GM19239 (cell line): Measurements from ENCODE around the gene TRMO.
A peak's percentile ranks its signal among the peaks of the same experiment; 100 is the strongest.
"Not testable (repeated sequence)": the region's sequence is repeated elsewhere in the genome, so short reads cannot be mapped to it uniquely, and the experiment has no call there.

Experiments
- DNase-seq: peaks from one replicate; pipeline ENCODE4 v3.0.0; 2011; ENCODE audit warnings: low spot score; ENCODE audit not compliant: insufficient read length
- FAIRE-seq: peaks from 2 replicates; lab custom pipeline; 2011; peaks lifted over from hg19 to GRCh38; lab: Jason Lieb, UNC

The TRMO gene

GRCh38 chr9:97921959-97922724 is at the start of gene TRMO:
TRMO (minus strand) TSS chr9:97922500; CDS start chr9:97922493, 7 bp downstream.
- peak; percentile 94 for FAIRE-seq
- DNase-seq = peak; percentile 72

DNA sequence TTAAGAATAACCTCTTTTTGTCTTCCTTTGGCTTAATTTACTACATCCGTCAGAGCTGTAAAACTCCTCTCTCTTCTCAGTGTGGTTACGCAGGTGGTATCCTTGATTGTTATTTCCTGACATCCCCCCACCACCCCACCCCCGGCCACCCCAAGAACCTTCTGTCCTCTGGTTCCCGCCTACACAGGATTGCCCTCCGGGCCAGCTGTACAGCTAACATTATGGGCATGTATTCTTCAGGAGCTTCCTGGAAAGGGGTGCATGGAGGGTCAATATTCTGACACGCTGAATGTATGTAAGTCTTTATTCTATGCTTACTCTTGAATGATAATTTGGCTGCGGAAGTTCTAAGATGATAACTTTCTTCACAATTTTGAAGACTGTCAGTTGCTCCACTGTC is 47.9 kb upstream of the TRMO start:
- FAIRE-seq (no peak), DNase-seq (no peak)

- FAIRE-seq = no peak
- DNase-seq = no peak
These were observed 46.7 kb upstream of the TRMO start for GRCh38 chr9:97969014-97969413.

DNA sequence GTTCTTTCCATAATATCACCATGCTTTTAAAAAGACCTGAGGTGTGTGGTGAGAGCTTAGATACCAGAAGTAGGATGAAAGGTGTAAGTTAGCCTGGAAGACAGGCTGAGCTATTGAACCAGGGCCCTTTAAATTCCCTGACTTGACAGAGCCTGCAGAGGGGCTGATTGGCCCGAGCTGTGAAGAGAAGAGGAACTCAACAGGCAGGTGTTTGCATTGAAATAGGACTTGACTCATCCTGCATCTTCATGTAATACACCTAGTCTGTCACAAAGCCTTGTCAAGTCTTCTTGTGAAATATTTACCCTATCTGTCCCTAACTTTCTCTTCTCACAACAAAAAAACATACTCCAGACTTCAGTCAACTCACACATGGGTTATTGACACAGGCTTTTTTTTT is 44.2 kb upstream of the TRMO start:
- FAIRE-seq (no peak), DNase-seq (no peak)

DNA sequence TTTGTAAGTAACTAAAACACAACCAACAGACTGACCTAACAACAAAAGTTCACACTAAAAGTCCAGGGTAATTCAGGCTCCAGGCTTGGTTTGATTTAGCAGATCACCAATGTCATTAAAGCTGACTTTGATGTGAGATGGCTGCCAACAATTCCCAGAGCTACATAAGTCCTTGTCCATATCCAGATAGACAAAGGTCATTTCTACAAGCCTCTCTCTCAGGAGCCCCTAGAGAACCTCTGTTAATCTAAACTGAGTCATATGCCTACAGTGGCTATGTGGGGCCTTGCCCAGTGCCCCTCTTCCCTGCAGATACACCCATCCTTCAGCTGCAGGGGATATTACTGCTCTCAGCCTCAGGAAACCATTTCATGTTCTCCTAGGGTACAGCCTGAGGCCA is 42.6 kb upstream of the TRMO start:
- FAIRE-seq (no peak), DNase-seq (no peak)

DNA sequence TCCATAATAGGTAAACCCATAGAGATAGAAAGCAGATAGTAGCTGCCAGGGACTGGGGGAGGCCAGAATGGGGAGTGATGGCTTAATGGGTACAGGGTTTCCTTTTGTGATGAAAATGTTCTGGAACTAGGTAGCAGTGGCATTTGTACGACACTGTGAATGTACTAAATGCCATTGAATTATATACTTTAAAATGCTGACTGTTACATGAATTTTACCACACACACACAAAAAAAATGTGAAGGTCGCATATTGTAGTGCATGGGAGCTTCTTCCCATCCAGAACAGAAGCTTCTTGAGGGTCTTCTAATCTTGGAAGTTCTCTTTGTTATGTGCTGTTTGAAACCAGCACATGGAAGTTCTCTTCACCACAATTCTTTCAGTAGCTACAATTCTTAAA is 40.9 kb upstream of the TRMO start:
- no peak for FAIRE-seq
- DNase-seq = no peak

DNA sequence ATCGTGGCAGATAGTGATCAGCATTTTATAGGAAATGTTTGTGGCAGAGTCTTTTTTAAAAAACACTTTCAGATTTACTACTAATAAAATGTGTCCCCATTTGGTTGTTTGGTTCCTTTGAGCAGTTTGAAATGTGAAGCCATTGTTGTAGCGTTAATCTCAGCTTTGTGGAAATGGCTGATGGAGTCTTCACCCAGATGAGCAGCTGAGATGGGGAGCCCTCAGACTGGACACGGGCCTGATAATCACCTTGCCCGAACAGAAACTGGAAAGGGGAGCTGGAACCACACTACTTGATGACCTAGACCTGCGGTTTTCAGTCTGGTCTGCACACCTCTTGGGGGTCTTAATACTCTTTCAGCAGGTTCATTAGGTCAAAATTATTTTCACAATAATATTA is 40.3 kb upstream of the TRMO start:
- no peak for DNase-seq
- FAIRE-seq = no peak

DNA sequence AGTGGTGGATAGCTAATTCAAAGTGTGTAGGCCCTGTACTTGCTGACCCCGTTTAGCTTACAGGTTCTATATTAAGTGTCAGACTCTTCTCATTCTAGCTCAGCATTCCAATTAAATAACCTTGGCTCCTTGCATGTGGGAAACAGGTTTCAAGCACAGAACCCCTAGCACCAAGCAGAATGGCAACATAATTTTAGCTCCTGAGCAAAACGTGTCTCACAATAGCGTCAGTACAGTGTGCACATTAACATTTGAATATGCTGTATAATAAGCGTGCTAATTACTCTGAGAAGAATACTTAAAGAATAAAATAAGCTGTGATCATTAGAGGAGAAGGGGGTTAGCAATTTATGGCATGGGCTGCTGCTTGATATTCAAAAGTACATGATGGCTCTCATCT is 39.8 kb upstream of the TRMO start:
- DNase-seq (no peak), FAIRE-seq (no peak)

GRCh38 chr9:97961361-97961760 is 39.1 kb upstream of the TRMO start:
- DNase-seq = no peak
- no peak for FAIRE-seq

DNA sequence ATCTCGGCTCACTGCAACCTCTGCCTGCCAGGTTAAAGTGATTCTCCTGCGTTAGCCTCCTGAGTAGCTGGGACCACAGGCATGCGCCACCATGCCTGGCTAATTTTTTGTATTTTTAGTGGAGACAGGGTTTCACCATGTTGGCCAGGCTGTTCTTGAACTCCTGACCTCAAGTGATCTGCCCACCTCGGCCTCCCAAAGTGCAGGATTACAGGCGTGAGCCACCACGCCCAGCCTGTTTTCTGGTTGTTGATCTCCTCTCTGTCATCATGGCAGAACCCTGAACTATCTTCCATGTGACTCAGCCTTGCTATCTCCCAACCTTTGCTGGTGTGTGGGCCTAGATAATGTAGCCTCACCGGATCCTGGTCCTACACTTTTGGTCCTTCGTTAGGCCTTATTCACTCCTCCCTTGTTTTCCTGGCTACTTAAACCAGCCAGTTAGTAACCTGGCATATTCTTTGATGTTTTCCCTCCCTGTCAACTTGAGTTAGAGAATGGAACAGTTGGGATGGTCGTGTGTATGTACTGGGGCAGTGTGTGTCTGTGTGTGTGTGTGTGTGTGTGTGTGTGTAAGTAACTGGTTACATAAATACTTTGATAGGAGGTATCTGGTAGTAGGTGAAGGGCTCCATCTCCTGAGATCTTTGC is 38.5 kb upstream of the TRMO start:
- not testable (repeated sequence) for FAIRE-seq, DNase-seq

DNA sequence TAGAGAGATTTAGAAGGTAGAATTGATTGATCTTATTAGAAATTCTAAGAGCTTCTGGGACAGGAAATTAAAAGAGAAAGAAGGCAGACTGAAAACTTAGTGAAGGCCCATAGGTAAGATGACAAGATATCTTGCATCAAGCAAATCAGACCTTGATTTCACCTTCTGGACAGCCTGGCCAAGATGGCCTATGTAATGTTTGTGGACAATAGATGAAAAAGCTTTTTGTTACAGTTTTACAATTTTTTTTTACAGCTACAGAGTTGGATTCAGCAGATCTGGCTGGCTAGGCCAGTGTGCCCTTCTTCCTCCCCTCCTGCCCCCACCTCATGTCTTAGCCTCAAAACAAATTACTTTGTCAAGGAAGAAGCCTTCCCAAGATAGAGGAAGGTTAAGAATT is 37.3 kb upstream of the TRMO start:
- no peak for DNase-seq
- no peak for FAIRE-seq

DNA sequence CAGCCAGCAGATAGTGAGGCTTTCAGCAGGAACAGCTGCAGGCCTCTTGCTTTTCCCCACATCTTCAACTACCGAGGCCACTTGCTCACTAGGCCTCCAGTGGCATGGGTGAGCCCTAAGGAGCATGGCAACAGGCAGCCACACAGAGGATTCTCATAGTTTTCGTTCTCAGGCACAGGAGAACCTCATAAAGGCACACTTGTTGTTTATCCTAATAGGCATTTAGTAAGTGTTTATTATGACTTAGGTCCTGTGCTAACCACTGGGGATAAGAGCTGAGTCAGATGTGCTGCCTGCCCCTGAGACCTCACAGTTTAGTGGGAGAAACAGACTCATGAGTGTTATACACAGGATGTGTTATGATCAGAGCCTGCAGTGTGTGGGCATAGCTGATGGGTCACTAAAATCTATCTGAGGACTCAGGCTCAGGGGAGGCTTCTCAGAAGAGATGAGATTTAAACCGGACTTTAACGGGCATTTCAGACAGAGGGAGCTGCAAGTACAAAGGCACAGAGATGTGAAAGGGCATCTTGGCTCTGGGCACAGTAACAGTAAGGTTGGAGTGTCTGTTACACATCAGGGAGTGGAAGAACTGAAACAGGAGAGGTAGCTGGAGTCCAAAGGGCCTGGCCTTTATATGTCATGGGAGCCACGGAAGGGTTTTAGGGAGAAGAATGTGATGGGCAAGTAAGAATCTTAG is 36.7 kb upstream of the TRMO start:
- DNase-seq = no peak
- no peak for FAIRE-seq

DNA sequence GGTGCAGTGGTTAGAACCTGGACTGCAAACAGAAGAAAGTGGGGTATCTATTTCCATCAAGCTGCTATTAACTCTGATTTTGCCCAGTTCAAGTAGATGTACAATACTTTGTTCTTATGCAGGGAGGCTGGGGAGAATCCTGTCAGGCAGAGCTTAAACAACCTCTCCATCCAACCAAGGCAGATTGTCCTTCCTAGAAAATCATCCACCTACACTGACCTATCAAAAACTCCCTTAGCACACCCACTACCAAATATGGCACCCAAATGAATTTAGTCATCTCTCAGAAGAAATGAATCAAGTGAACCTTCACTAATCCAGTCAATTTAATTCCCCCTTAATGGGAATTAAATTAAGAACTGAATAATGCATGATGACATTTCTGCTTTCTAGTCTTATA is 34.0 kb upstream of the TRMO start:
- DNase-seq = no peak
- FAIRE-seq = no peak

- FAIRE-seq (peak; percentile 96), DNase-seq (peak; percentile 43)
These were observed 32.3 kb upstream of the TRMO start for GRCh38 chr9:97954550-97954989.

DNA sequence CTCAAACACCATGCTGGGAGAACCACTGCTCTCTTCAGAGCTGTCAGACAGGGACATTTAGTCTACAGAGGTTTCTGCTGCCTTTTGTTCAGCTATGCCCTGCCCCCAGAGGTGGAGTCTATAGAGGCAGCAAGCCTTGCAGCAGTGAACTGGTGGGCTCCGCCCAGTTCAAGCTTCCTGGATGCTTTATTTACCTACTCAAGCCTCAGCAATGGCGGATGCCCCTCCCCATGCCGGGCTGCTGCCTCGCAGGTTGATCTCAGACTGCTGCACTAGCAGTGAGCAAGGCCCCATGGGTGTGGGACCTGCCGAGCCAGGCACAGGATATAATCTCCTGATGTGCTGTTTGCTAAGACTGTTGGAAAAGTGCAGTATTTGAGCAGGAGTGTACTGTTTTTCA is 28.6 kb upstream of the TRMO start:
- FAIRE-seq, DNase-seq: not testable (repeated sequence)

GRCh38 chr9:97947094-97947493 is 24.8 kb upstream of the TRMO start:
- FAIRE-seq, DNase-seq: not testable (repeated sequence)

- DNase-seq, FAIRE-seq: not testable (repeated sequence)
These were observed 23.2 kb upstream of the TRMO start for GRCh38 chr9:97945470-97945869.

- DNase-seq (no peak), FAIRE-seq (no peak)
These were observed 22.3 kb upstream of the TRMO start for GRCh38 chr9:97944612-97945011.

GRCh38 chr9:97943308-97943855 is 21.1 kb upstream of the TRMO start:
- FAIRE-seq (no peak), DNase-seq (no peak)

- DNase-seq (no peak), FAIRE-seq (no peak)
These were observed 19.0 kb upstream of the TRMO start for GRCh38 chr9:97941323-97941722.

DNA sequence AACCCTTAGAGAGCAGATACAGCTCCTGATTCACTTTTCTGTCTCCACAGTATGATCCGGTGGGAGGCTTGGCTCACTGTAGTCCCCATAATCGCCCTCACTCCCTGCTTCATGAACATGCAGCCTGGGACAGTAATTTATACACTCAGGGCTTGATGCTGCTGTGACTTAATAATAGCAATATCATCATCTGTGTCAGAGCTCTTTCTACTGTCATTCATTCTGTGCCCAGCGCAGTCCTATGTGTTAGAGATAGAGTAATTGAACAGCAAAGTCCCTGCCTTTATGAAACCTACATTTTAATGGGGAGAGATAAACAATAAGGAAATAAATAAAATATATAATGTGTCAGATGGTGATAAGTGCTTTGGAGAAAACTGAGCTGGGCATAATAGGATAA is 18.4 kb upstream of the TRMO start:
- FAIRE-seq (no peak), DNase-seq (no peak)
